ENCODE measurements around the gene LYST.
"Not testable (repeated sequence)": the region's sequence is repeated elsewhere in the genome, so short reads cannot be mapped to it uniquely, and the experiment has no call there.

The LYST gene

GRCh38 chr1:235638612-235639011 is 228.1 kb downstream of the LYST start:
- not testable (repeated sequence) for DNase-seq (ENCODE audit: low read depth, low spot score)

GRCh38 chr1:235637756-235638534 is 228.8 kb downstream of the LYST start:
- no peak for DNase-seq (ENCODE audit: low read depth, low spot score)

GRCh38 chr1:235635938-235636662 is 230.6 kb downstream of the LYST start:
- no peak for DNase-seq (ENCODE audit: low read depth, low spot score)

GRCh38 chr1:235632506-235633401 is 234.0 kb downstream of the LYST start:
- no peak for DNase-seq (ENCODE audit: low read depth, low spot score)

DNA sequence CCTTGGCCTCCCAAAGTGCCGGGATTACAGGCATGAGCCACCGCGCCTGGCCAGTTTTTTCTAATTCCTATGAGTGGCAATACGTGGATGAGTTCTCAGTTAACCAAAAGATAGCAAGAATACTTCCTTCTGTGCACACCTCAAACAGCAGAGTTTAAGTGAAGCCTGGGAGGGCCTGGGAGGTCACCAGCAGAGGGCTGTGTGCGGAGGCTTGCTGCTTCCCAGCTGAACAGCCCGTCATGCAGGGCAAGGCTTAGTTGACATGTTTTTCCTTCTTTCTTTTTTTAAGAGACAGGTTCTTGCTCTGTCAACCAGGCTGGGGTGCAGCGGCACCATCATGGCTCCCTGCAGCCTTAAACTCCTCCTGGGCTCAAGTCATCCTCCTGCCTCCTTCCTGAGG is 234.9 kb downstream of the LYST start:
- no peak for DNase-seq (ENCODE audit: low read depth, low spot score)

- DNase-seq (ENCODE audit: low read depth, low spot score) = no peak
Observed at GRCh38 chr1:235628316-235629005, 238.2 kb downstream of the LYST start.

DNA sequence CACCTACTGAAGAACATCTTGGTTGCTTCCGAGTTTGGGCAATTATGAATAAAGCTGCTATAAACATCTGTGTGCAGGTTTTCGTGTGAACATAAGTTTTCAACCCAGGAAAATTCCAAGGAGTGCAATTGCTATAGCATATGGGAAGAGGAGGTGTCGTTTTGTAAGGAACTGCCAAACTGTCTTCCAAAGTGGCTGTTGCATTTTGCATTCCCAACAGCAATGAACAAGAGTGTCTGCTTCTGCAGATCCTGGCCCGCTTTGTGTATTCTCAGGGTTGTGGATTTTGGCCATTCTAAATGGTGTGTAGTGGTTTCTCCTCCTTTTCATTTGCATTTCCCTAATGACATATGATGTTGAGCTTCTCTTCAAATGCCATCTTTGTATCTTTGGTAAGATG is 240.9 kb downstream of the LYST start:
- DNase-seq (ENCODE audit: low read depth, low spot score) = no peak

DNA sequence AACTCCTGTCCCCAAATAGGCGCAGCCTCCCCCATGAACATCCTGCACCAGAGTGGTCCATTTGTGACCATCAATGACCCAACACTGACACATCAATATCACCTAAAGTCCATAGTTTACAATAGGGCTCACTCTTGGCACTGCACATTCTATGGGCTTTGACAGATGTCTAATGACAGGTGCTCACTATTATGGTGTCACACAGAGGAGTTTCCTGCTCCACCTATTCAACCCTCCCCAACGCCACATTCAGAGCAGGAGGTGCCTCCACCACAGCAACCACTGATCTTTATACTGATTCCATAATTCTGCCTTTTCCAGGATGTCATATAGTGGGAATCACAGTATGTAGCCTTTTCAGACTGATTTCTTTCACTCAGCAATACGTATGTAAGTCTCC is 241.4 kb downstream of the LYST start:
- DNase-seq (ENCODE audit: low read depth, low spot score) = no peak

GRCh38 chr1:235624721-235625333 is 241.9 kb downstream of the LYST start:
- no peak for DNase-seq (ENCODE audit: low read depth, low spot score)

DNA sequence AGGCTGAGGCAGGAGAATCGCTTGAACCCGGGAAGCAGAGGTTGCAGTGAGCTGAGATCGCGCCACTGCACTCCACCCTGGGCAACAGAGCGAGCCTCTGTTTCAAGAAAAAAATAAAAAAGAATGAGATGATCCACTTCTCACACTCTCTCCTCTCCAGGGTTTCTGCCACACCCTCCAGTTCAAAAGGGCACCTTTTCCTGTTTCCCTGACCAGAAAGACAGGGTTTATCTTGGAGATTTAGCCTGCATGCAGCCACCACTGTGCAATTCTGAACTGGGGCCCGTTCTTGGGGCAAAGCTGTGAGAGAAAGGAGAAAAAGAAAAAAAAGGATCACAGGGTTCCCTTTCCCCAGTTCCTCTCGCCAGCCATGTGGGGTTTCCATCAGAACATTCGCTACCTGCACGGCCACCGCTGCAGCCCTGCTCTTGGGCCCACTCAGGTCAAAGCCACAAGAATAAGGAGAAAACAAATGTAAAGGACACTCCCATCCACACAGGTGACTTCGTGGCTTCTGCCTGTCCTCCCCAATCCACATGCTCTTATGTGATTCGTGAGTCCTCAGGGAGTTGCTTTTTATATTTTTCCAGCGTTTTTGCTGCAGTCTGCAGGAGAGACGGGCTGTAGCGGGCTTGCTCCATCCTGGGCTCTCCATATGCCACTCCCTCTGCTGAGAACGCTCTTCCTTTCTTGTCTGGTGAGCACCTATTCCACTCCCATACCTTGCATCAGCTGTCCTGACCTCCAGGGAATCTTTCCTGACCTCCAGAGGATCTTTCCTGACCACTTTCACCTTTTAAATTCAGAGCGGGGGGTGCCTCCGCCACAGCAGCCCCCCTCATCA is 243.5 kb downstream of the LYST start:
- no peak for DNase-seq (ENCODE audit: low read depth, low spot score)

DNA sequence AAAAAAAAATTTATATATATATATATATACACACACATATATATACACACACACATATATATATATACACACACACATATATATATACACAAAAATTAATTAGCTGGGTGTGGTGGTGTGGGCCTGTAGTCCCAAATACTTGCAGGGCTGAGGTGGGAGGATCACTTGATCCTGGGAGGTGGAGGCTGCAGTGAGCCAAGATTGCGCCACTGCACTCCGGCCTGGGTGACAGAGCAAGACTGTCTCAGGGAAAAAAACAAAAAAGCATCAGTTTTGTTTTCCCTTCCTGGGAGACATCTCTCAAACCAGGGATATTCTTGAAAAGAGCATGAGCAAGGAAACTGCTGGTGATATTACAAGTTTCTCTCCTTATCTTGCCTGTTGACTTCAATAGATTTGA is 247.6 kb downstream of the LYST start:
- not testable (repeated sequence) for DNase-seq (ENCODE audit: low read depth, low spot score)

- DNase-seq (ENCODE audit: low read depth, low spot score) = no peak
Observed at GRCh38 chr1:235617808-235618207, 248.9 kb downstream of the LYST start.

- DNase-seq (ENCODE audit: low read depth, low spot score) = no peak
Observed at GRCh38 chr1:235617140-235617539, 249.6 kb downstream of the LYST start.

GRCh38 chr1:235614442-235614954 is 252.2 kb downstream of the LYST start:
- DNase-seq (ENCODE audit: low read depth, low spot score) = no peak

DNA sequence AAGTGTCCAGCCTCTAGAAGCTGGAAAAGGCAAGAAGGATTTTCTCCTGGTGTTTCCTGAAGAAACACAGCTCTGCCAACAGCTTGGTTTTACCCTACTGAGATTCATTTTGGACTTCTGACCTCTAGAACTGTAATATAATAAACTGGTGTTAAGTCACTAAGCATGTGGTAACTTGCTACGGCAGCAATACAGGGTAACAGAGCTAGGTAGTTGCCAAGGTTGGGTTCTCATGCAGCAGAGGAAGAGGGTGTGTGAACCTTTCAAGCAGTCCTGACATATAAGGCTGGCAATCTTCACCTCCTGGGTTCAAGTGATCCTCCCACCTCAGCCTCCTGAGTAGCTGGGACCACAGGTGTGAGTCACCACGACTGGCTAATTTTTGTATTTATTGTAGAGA is 253.1 kb downstream of the LYST start:
- no peak for DNase-seq (ENCODE audit: low read depth, low spot score)

GRCh38 chr1:235612761-235613160 is 253.9 kb downstream of the LYST start:
- no peak for DNase-seq (ENCODE audit: low read depth, low spot score)
